Measurements from ENCODE around the gene SYT15.
"Not testable (repeated sequence)": the region's sequence is repeated elsewhere in the genome, so short reads cannot be mapped to it uniquely, and the experiment has no call there.

SYT15 gene

DNA sequence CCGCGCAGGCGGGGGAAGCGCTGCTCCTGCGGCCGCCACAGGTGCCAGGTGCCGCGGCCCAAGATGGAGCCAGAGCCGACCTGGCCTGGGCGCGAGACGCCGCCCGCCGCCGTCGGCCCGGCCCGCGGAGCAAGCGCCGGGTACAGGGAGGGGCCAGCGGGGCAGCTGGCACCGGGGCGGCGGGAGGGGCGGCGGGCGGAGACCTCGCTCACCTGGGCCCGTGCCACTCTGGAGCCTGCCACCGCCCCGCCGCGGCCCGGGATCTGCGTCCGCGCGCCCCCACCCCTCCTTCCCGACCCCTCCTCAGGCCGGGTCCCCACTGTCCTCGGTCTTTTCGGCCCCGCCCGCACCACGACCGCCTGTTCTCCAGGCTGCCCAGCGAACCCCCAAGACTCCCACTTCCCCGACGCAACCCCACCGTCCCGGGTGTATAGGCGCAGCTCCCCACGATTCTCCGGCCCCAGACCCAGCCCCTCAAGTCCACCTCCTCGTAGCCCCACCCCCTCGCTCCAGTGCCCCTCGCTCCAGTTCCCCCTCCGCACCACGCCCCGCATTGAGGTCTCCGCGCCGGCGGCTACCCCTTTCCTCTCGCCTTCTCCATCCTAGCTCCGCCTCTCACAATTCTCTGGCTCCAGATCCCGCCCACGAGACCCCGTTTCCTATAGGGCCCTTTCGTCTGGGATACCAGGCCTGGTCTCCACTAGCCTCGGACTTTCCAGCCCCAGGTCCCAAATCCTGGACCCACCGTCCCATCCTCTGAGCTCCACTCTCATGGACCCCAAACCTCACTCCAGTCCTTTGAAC lies 22.2 kb upstream of the SYT15 start, which contains the start of gene GPRIN2:
GPRIN2 (minus strand) TSS at position 144 of the 804 bp plus-strand sequence. CDS start 5,922 bp downstream, outside the sequence.
- no peak for DNase-seq (ENCODE audit: low read depth)

DNA sequence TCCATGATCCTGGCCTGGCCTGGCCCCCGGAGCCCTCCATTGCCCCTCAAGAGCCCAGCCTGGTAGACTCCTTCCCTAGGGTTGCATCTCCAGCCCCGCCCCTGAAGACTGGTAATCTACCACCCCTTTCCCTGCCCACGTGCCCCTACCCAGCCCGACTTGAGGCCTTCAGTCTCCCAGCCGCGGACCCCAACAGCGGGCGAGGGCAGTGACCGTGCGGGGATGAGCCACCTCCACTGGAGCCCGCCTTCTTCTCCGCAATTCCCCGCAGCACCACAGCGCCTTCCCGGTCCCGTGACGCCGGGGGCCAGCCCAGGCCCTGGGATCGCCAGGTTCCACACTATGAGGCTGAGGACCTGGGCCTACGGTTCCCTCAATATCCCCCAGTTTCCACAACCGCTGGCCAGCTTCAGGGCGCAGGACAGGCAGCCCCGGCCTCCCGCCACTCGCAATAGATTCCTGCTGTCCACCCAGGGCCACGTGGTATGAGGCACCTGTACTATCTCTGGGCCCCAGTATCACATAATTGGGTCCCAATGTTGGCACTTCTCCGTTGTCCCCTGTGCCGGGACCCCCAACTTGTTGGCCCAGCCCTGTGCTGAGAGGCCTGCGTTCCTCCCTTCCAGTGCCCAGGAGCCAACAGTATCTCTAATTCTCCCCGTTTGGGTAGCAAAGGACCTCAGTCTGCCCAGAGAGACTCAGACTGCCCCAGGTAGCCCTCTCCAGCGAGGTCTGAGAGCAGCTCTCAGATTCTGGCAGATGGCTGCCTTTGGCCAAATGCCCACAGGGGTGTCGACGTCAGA lies 21.4 kb upstream of the SYT15 start:
- no peak for DNase-seq (ENCODE audit: low read depth)

DNA sequence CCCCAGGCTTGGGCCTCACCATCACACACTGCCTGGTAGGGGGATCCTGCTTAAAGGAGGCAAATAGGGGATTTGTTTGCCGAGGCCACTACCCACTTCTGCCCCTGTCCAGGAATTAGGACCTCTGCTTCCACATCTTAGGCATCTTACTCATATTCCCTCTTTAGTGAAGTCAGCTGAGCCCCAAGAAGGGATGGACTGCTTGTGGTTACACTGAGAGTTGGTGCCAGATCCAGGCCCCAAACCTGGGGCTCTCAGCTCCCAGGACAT lies 20.9 kb upstream of the SYT15 start:
- no peak for DNase-seq (ENCODE audit: low read depth)

GRCh38 chr10:46558392-46559185 lies 20.3 kb upstream of the SYT15 start:
- no peak for DNase-seq (ENCODE audit: low read depth)

DNA sequence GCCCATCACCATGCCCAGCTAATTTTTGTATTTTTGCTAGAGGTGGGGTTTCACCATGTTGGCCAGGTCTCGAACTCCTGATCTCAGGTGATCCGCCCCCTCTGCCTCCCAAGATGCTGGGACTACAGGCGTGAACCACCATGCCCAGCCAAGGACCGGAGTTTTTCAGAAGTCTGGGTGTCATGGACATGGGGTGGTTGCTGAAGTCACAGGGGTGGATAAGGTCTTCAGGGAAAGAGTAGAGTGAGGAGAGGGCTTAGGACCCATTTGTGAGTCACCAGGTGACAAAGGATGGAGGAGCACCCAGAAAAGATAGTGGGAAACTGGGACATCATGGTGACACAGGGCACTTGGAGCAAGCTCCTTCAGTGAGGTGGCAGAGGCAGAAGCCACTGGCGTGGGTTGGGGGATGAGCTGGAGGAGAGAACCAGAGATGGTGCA lies 19.7 kb upstream of the SYT15 start:
- DNase-seq (ENCODE audit: low read depth): no peak

GRCh38 chr10:46560381-46560780 lies 18.5 kb upstream of the SYT15 start:
- DNase-seq (ENCODE audit: low read depth): no peak

DNA sequence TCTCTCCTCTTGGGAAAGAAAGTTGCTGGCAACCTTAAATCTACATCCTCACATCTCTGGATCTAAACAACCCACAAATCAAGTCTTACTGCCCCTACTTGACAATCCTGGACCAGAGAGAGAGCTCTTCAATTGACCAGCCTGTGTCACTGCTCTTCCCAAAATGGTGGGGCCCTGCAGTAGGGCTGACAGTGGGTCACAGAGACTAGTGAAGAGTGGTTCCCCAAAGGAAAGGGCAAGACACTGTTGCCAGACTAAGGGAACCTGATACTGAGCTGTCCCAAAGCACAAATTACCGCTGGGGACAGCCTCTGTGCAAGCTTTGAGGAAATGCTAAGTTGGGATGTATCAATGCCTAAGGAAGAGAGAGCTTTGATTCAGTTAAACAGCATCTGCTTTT lies 18.0 kb upstream of the SYT15 start:
- DNase-seq (ENCODE audit: low read depth): no peak

GRCh38 chr10:46565591-46566332 lies 13.2 kb upstream of the SYT15 start:
- DNase-seq (ENCODE audit: low read depth): peak; percentile 29

- DNase-seq (ENCODE audit: low read depth): not testable (repeated sequence)
Measured at GRCh38 chr10:46567151-46567550, 11.8 kb upstream of the SYT15 start.

DNA sequence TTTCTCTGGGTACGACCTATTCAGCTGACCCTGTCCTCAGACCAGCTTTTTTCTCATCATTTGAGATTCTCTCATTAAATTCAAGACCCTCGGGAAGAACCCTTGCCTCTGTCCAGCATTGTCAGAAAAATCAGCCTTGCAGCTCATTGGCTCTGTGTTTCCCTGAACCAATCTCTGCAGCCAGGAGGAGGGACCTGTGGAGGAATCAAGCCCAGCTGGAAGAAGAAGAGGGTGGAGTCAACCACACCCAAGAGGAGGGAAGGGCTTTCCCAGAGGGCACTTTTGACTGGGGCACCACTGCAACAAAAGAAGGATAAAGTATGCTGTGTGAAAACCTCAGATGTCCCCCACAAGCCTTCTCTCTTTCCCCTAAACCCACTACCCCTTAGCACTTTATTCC lies 8.3 kb upstream of the SYT15 start:
- not testable (repeated sequence) for DNase-seq (ENCODE audit: low read depth)

DNA sequence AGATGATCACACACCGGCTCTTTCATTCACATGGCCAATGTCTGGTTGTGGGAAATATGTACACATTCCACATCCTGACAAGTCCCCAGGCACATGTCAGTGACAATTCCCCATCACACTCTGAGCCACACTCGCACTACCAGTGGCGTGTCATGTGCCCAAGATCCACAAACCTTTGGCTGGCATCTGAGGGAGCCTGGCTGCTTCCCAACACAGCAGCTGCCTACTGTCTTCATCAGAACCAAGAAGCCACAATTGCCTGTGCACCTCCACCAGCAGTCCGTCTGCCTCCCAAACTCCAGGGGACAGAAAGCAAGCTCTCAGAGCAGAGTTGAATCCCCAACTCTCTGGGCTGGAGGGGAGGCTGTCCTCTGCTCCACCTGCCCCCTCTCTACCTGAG lies 6.2 kb upstream of the SYT15 start:
- not testable (repeated sequence) for DNase-seq (ENCODE audit: low read depth)

DNA sequence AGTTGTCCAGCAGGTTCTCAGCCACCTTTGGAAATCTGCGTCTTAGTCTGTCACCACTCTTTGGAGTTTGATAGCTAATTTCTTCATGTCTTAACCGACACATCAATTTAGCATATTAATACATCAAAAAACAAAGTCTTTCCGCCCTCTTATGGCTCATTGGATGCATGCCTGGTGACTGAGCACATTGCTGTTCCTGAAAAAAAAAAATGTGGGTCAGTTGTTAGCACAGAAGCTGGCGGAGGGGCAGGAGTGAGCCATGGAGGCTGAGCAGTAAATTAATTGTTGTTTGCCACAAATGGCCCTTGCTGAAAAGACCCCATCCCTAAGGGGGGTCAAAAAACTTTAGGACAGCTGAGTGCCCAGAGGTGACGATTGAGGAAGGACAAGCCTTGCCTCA lies 5.6 kb upstream of the SYT15 start:
- DNase-seq (ENCODE audit: low read depth): not testable (repeated sequence)

- not testable (repeated sequence) for DNase-seq (ENCODE audit: low read depth)
Measured at GRCh38 chr10:46573884-46574283, 5.0 kb upstream of the SYT15 start.

DNA sequence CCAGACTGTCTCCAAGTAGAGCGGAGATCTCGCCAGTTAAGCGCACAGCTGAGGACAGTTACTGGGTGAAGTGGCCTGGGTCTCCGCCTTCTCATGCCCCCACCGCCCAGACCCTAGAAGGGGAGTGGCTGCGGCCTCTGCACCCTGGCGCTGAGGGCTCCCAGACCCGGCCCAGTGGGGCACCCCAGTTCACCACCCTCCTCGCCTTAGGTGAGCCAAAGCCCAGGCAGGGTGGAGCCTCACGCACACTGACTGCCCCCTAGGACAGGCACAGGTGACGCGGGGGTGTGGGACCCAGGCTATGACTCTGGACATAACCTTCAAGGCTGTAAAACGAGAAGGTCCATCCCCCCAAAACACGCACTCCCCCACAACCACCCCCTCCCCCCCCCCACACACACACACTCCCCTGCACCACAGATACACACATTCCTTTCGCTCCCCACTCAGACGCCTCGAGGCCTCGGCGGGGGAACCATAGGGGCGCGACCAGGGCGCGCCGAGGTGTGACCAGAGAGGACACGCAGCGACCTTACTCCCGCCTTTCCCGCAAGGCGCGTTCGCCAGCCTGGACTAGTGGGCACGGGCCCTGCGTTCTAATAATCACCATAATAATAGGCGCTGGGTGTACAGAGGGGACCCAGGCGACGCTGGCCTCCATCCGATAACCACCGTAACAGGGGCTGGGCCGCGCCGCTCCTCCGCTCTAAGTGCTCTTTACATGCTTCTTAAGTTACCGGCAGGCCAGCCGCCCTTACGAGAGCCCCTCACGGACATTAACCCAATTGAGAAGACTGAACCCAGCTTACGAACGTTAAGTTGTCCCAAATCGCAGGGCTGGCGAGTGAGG lies 1.1 kb upstream of the SYT15 start:
- DNase-seq (ENCODE audit: low read depth): not testable (repeated sequence)

DNA sequence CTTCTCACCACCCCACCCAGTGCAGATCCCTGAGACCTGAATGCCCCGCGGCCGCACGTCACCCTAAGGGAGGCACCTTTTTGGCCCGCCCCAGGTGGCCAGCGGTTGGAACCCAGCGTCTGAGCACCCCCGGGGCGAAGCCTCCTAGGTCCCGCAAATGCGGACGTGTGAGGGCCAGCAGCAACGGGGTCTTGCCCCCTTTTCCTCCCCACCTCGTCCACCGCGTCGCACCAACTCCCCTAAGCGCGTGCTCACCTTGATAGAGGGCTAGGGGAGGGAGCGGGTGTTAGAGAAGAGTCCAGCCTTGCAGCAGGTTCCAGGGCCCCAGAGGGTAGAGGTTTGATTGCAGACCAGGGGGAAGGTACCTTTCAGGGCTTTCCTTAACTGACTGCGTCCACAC lies 450 bp downstream of the SYT15 start:
- DNase-seq (ENCODE audit: low read depth): not testable (repeated sequence)

DNA sequence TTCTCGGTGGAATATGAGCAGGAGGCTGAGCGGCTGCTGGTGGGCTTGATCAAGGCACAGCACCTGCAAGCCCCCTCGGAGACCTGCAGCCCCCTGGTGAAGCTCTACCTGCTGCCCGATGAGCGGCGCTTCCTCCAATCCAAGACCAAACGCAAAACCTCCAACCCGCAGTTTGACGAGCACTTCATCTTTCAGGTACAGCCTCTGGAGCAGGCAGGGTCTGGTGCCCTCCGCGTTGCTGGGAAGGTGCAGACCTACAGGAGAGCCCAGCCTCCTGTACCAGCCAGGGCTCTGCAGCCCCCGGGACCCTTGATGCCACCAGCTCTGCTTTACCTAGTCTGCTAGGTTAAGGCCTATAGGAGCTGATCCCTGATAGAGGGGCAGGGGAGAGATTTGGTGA lies 3.1 kb downstream of the SYT15 start:
- DNase-seq (ENCODE audit: low read depth): not testable (repeated sequence)

GRCh38 chr10:46582568-46582967 lies 3.6 kb downstream of the SYT15 start:
- not testable (repeated sequence) for DNase-seq (ENCODE audit: low read depth)

GRCh38 chr10:46584196-46584595 lies 5.3 kb downstream of the SYT15 start:
- not testable (repeated sequence) for DNase-seq (ENCODE audit: low read depth)

- not testable (repeated sequence) for DNase-seq (ENCODE audit: low read depth)
Measured at GRCh38 chr10:46585246-46585645, 6.3 kb downstream of the SYT15 start.

GRCh38 chr10:46587546-46587945 lies 8.6 kb downstream of the SYT15 start:
- not testable (repeated sequence) for DNase-seq (ENCODE audit: low read depth)

GRCh38 chr10:46588221-46588620 lies 9.3 kb downstream of the SYT15 start:
- not testable (repeated sequence) for DNase-seq (ENCODE audit: low read depth)

Data from T follicular helper cell (primary cell).